Retinal pigment epithelial cell (primary cell): Measurements from ENCODE around the gene TSGA10IP.

ENCODE experiments used
- DNase-seq: peaks from one replicate; pipeline ENCODE4 v3.0.0-alpha.2; 2010; ENCODE audit warnings: low read depth
- H3K4me3 ChIP-seq: 2 replicates; pipeline ENCODE4 v1.5.1; 2011; ENCODE audit warnings: mild to moderate bottlenecking, low read length, control low read depth, moderate library complexity
- CTCF ChIP-seq: conservative IDR thresholded peaks from 2 replicates; pipeline ENCODE4 v1.5.1; 2011; ENCODE audit warnings: low read depth, low read length, control low read depth, inconsistent platforms

The TSGA10IP gene

DNA sequence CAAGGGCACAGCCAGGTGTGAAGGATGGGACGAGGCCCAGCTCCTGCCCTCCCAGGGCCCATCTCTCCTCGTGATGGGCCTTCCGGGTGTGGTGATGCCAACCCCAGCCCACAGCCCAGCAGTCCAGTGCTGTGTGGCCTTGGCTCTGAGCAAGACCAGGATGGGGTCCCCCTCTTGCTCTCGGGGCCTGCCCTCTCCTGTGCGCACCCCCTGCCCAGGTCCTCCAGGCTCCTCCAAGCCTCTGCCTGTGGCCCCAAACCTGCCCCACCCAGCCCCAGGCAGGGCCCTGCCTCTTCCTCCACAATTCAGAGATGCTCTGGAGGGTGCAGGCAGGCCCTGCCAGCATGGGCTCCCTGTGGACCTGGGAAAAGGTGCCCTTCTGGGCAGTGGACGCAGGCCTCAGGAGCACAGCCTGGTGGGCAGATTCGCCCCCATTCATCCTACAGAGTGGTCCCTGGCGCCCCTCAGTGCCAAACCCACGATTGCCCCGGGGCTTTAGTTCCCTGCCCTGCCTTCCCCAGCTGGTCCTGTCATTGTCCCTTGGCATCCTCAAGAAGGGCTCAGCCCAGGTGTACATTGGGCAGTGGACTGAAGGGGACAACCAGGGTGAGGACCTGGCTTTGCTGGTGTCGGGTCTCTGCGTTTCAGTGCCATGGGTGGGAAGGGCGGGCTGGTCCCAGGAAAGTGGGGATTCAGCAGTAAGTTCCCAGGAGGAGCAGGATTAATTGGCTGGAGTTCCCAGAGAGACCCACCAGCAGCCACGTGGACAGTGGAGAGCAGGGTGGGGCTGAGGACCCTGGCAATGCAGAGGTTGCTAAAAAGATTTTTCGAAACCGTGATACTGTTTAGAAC, 36.9 kb downstream of the TSGA10IP start:
- no peak overlapping the region for H3K4me3 ChIP-seq
- no peak for DNase-seq
- TF ChIP-seq CTCF: no peak

DNA sequence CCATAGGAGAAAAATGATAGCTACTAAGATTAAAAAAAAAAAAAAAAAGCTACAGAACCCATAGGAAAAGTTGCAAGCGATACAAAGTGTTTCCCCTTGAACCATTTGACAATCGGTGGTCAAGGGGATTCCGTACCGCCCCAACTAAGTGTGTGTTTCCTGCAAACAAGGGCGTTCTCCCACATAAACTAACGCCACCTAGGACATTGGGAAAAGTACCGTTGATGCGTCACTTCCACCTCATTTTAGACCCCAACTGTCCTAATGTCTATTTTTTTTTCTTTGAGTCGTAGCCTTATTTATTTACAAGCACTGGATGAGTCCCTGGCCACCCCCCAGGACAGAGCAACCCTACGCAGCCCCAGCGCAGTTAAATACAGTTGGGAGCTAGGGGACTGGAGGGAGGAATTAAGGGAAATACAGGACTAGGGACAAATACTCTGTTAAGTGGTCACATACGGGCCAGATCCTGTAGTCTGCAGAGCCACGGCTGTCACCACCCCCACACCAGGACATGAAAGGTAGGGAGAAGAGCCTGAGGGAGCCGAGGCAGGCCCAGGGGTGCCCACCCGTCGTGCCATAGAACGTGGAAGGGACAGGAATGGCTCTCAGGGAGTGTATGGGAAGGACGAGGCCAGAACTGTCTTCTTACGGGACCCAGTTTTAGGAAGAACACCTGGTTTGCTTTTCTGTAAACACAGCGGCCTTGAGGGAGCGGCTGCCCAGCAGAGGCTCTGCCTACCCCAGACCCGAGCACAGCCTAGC, 37.7 kb downstream of the TSGA10IP start:
- H3K4me3 ChIP-seq: no peak overlapping the region
- DNase-seq: no peak
- TF ChIP-seq CTCF: no peak

DNA sequence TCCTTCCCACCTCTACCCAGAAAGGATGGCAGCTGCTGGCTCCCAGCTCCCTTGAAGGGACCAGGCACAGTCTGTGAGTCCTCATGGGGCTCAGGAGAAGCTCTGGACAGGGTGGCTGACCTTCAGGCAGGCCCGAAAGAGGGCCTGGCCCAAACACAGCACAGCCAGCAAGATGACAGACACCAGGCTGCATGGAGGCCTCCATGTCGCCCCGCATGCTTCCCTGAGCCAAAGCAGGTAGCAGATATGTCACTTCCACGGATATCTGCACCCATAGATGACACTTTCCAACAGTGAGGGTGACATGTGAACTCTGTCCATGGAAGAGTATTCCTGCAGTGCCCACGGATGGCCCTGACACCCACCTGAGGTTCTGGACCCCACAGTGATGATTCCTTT, 38.3 kb downstream of the TSGA10IP start:
- TF ChIP-seq CTCF: no peak
- DNase-seq: no peak
- no peak overlapping the region for H3K4me3 ChIP-seq

DNA sequence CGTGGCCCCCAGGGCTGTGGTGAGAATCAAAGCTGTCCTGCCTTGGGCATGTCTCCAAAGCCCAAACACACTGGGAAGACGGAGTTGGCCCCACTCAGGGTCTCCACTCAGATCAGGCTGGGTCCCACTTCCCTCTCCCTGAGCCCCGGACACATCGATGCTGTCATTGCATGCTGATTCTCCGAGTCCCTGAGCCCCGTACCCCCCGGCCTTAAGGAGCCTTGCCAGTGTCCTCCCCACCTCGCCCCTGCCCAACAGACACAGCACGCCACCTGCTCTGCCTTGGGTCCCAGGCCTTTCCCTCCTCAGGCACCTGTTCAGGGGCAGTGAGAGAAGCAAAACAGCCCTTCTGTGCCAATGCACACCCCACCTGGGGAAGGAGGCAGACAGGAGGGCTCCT, 42.1 kb downstream of the TSGA10IP start:
- no peak for TF ChIP-seq CTCF
- no peak overlapping the region for H3K4me3 ChIP-seq
- no peak for DNase-seq

GRCh38 chr11:65988791-65989592, 43.7 kb downstream of the TSGA10IP start:
- peak; percentile 80 for DNase-seq
- no peak overlapping the region for H3K4me3 ChIP-seq
- peak; percentile 90 for TF ChIP-seq CTCF

GRCh38 chr11:65992056-65992455, 46.8 kb downstream of the TSGA10IP start:
- H3K4me3 ChIP-seq: no peak overlapping the region
- TF ChIP-seq CTCF: no peak
- no peak for DNase-seq
